AG04449 (cell line): Measurements from ENCODE around the gene HIVEP3.

ENCODE experiments used
- CTCF ChIA-PET: fragments of 350-600 bp; formaldehyde crosslinking; extraction: SDS; loops from one replicate; lab custom pipeline; 2021; ENCODE audit warnings: antibody characterized with exemption; lab: Yijun Ruan, JAX
- POLR2A ChIA-PET: fragments of 400-600, 350-600 bp; formaldehyde crosslinking; extraction: SDS; loops from one replicate; lab custom pipeline; 2020; ENCODE audit warnings: antibody characterized with exemption, inconsistent platforms; lab: Yijun Ruan, JAX
- DNase-seq: peaks from one replicate; pipeline ENCODE4 v3.0.0-alpha.2; 2010; ENCODE audit warnings: low read depth, low spot score
- H3K4me3 ChIP-seq: 2 replicates; pipeline ENCODE4 v1.5.1; 2011; ENCODE audit warnings: low read depth, mild to moderate bottlenecking, control low read depth, low read length
- CTCF ChIP-seq: IDR thresholded peaks from one replicate; pipeline ENCODE4 v1.5.1; 2011; ENCODE audit warnings: mild to moderate bottlenecking, moderate library complexity, low read length, control low read depth, inconsistent platforms; ENCODE audit not compliant: insufficient read depth; ENCODE audit errors: missing control alignments

HIVEP3 gene

GRCh38 chr1:41468122-41468762, 450.5 kb downstream of the HIVEP3 start:
- TF ChIP-seq CTCF = no peak
- POLR2A ChIA-PET = no interaction called here
- CTCF ChIA-PET = interaction anchor here (0.9 to 2.5 kb wide), 3 partner anchors 8 to 24 kb away, joined by 3 to 8 read pairs (median 3); no protein-coding TSS in a partner anchor
- DNase-seq = no peak
- H3K4me3 ChIP-seq = no peak overlapping the region

- no peak for DNase-seq
- TF ChIP-seq CTCF = no peak
- H3K4me3 ChIP-seq = no peak overlapping the region
- CTCF ChIA-PET = interaction anchor here (0.9 to 2.5 kb wide), 4 partner anchors 9 to 187 kb away, joined by 3 to 8 read pairs (median 4); no protein-coding TSS in a partner anchor
- POLR2A ChIA-PET = no interaction called here
These were observed 451.0 kb downstream of the HIVEP3 start for GRCh38 chr1:41467673-41468072.

- POLR2A ChIA-PET = no interaction called here
- no peak overlapping the region for H3K4me3 ChIP-seq
- no peak for TF ChIP-seq CTCF
- no peak for DNase-seq
- CTCF ChIA-PET = interaction anchor here (1.0 to 2.5 kb wide), 3 partner anchors 10 to 48 kb away, joined by 5 to 8 read pairs (median 5); no protein-coding TSS in a partner anchor
These were observed 452.6 kb downstream of the HIVEP3 start for GRCh38 chr1:41466146-41466545.

- POLR2A ChIA-PET = no interaction called here
- TF ChIP-seq CTCF = no peak
- no peak overlapping the region for H3K4me3 ChIP-seq
- CTCF ChIA-PET = interaction anchor here (2.5 kb wide), 1 partner anchor 27 kb away, joined by 8 read pairs; no protein-coding TSS in a partner anchor
- DNase-seq = no peak
These were observed 453.0 kb downstream of the HIVEP3 start for GRCh38 chr1:41465741-41466140.

GRCh38 chr1:41464885-41465284, 453.8 kb downstream of the HIVEP3 start:
- DNase-seq = no peak
- ChIA-PET POLR2A (no interaction called here), CTCF (interaction anchor here (1.0 to 1.3 kb wide), 3 partner anchors 10 to 18 kb away, joined by 3 read pairs; no protein-coding TSS in a partner anchor)
- TF ChIP-seq CTCF = no peak
- H3K4me3 ChIP-seq = no peak overlapping the region

GRCh38 chr1:41463516-41463915, 455.2 kb downstream of the HIVEP3 start:
- H3K4me3 ChIP-seq = no peak overlapping the region
- TF ChIP-seq CTCF = no peak
- DNase-seq = no peak
- ChIA-PET POLR2A (no interaction called here), CTCF (interaction anchor here (1.3 kb wide), 2 partner anchors 13 to 16 kb away, joined by 3 read pairs; no protein-coding TSS in a partner anchor)
